KG1 (cell line): ENCODE results near the gene PDE4B.
A peak's percentile ranks its signal among the peaks of the same experiment; 100 is the strongest.

ENCODE experiments used
- DNase-seq: peaks from one replicate; lab custom pipeline; 2025; lab: John Stamatoyannopoulos, UW

PDE4B gene

DNA sequence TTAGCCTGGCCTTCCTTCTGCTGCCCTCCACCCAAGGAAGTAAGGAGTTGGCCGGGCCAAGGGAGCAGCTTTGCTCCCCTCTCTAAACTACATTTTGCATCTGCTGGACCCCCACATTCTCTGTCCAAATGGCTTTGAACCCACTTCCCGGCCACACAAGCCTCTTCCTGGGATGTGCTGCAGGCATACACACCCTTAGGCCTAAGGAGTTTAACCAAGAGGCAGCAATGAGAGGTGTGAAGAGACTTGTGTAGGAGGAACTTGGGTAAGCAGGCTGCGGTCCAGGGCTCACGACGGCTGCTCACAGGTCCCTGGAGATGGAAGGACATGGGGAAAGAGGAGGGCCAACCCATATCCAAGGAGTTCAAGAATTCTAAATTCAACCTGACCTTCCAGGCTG is 544.6 kb downstream of the PDE4B start:
- DNase-seq: no peak

DNA sequence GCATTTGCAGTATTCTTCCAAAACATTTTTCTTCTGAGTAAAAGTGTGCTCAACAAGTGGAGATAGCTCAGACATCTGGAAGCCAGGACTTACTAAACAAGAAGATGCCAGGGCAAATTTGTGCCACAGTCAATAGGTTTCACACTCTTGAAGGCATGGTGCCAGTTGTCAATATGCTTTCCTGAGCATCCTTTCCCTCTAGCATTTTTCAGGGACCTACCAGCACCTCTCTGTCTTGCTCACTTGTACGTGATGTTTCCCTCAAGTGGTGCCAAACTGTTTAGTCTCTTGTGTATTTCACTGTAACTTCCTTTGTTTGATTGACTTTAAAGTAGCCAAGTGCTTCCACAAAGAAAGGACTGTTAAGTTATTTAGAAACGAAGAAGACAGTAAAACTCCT is 547.2 kb downstream of the PDE4B start:
- no peak for DNase-seq

DNA sequence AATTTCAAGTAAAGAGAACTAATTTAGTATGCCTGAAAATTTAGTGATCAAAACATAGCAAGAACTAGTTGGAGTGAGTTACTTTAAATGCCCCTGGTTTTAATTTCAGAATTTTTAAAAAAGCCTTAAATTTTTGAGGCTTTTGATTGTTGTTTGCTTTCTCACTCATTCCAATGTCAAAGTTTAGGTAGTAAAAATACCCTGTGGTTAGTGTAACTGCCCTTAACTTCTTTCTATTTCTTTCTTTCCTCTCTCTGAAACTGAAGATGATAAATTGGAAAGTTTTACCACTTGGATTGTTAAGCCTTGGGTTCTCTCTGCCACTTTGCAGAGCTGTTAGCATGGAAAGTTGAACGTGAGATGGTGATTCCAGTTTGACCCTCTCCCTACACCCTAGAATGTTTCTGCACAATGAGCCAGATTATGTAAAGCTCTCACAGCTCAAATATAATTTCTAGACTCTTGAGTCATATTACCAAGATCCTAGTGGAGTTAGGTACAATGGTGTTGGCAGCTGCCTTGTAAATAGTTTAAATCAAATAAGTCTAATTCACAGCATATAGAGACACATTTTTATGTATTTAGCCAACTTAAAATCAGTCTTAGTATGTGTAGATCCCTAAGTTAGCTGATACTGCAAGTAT is 548.9 kb downstream of the PDE4B start:
- no peak for DNase-seq

DNA sequence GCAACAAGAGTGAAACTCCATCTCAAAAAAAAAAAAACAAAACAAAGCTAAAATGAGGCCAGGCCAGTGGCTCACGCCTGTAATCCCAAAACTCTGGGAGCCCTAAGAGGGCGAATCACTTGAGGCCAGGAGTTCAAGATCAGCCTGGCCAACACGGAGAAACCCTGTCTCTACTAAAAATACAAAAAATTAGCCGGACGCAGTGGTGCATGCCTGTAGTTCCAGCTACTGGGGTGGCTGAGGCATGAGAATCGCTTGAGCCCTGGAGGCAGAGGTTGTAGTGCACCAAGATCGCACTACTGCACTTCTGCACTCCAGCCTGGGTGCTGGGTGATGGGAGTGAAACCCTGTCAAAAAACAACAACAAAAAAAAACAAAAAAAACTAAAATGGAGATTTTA is 550.0 kb downstream of the PDE4B start:
- no peak for DNase-seq

DNA sequence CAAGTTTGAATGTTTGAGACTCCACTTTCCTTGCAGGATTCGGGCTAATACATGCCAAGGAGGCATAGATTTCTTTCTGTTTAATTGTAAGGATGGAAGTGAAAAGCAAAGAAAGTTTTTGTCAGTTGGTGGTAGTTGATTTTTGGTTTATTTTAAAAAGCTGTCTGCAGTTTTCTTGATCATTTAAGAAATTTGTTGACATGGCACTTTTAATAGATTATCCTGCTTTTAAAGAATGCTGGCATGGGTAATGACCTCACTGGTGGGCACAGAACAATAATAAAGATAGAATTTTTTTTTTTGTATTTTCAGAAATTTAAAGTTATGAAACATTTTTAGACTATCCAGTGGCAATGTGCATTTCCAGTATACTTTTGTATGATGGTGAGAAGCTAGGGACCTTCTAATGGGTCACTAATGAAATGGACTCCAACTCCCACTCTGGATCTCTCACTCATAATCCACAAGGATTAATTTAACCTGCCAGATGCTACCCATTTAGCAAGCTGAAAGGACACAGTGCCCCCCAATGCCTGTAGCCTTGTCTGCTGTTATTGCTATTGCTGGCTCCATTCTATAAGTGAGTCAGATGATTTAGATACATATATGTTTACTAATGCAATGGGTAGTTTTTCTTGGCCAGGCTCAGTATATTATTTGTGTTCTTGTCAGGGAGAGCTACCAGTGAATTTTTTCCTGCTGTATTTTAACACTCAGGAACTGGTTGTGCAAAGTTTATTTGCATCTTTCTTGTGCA is 551.1 kb downstream of the PDE4B start:
- no peak for DNase-seq

DNA sequence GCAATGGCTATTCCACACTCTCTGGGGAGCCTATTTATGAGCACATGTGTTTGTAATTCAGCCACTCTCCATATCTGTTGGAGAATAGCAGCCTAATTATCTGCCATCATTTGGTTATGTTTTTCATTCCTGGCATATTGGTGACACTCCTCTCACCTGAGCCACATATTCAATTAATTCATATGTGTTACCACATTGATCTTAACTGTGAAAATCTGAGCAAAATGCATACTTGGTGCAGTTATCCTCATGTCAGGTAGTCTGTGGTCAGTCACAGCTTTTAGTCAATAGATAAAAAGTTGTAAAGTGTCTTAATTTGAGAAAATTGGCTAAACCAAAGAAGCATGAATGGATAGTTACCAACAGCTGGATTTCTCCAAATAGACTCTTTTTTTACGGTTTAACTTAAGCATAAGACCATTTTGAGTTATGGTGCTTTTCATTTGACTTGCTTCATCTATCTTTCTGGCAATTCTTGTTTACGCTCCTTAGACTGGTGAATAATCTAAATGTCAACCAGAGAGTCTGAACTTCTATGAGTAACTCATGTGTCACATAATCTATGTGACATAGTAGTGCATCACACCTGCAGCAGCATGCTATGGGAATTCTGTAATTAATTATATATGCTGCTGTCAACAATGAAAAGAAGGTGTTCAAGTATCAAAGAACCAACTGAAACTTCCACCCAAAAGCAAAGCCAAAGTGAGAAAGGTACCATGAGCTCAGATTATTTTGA is 553.5 kb downstream of the PDE4B start:
- no peak for DNase-seq

DNA sequence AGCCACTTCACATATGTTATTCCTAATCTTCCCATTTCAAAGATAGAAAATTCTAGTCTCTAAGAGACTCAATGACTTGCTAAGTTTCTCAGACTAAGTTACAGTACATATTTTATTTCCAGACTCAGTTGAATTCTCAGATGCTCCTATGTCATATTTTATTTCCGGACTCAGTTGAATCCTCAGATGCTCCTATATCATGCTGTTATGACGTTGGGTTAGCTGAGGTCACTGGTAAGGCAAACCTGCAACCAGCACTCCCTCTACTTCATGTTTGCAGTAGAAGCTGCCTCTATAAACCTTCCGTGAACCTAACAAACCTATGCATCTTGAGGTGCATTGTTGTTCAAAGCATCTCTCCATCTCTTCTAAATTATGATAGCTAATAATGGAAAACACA is 554.2 kb downstream of the PDE4B start:
- no peak for DNase-seq

DNA sequence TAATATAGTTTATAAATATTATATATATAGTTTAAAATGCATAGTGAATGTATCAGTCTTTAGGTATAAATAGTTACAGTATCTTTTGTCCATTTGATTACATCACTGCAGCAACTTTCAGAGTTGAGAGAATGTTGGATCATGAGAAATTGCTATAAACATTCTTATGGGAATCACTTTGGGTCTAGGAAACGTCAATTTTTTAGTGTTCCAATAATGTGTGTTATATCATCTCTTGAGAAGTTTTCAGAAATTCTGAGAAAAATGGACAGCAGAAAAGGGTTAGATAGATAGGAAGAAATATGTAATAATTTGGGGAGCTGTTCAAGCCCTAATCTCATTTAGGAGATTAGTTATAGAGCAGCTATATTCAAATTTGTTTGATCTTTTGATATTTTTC is 556.1 kb downstream of the PDE4B start:
- DNase-seq: no peak

DNA sequence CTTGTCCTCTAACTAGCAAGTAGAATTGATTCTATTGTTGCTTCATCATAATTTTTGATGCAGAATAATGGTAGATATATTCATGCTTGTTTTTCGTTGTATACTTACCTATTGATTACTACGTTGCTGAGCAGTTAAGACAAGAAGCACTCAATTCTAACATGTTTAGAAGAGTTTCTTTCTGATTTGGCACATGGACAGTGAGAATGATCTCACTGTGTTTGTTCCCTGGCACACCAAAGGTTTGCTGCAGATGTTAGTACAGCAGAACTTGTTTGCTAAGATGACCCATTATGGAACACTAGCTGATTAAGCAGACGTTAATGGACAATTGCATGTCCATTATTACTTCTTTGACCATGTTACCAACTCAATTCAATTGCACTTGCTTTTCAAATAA is 556.5 kb downstream of the PDE4B start:
- DNase-seq: no peak

DNA sequence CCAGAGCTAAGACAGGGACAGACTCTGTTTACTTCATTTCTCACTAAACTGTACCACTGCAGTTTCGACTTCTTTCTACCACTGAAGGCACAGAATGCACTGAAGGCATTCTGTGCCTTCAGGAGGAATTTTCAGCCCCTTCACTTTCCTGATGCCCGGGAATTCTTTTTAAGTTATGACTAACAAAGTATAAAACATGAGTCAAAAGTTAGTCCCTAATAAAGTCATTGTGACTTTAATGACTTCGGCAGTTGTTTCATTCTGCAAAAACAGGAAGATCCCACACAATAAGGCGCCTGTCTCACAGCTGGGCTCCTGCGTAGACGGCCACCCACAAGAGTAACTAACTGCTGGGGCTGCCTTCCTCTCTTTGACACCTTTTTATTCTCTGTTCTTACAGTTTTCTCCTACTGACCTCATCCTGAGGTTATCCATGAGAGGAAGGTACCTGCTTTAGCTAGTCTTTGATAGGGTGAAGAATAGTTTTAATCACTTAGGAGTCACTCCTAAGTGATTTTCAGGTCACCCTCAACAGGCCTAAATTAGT is 557.4 kb downstream of the PDE4B start:
- DNase-seq: peak; percentile 41

DNA sequence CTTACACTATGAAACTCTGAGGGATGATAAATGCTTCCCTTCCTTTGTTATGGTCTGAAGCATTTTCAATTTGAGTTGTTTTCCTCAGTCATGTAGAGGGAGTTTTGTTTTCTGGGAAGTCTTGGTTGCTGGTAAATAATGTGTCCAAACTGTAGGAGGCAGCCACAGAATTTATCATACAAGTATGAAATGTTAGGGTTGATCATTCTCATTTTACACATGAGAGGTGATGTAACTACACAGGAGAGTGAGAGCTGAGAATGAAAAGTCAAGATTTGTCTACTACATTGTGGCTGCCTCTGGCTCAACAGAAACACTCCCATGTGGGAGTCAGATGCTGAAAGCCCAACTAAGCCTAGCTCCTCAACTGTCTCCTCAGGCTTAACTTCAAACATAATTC is 558.8 kb downstream of the PDE4B start:
- no peak for DNase-seq

DNA sequence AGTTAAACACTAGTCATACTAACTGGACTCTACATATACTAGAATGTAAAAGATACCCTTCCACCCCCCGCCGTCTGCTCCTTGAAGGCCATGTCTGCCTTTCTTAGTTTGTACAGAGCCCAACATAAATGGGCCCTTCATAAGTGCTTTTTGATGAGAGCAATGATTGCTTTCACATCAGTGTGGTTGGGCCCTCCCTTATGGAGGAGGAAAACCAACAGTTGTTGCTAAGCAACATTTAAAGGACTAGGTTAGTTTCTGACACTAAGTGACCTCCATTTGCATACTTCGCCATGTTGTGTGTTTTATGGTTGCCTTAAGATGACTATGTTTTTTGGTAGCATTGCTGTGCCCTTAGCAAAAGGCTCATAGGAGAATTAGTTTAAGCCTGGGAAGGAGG is 559.2 kb downstream of the PDE4B start:
- DNase-seq: no peak

DNA sequence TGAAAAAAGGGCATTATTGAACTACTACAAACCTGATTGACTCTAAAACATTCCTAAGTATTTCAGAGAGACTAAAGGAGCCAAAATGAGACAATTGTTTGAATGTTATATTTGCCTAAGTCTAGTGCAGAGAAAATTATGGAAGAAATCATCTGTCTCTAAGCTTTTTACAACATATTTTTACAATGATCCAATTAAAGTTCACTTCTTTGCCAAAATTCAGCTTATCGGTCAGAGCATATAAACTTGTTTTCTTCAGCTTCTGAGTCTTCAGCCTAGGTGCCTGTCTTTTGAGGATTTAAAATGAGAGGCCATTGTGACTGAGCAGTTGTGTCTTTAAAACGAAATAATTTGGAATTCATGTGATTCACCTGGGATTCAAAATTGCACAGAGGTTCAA is 560.1 kb downstream of the PDE4B start:
- no peak for DNase-seq

DNA sequence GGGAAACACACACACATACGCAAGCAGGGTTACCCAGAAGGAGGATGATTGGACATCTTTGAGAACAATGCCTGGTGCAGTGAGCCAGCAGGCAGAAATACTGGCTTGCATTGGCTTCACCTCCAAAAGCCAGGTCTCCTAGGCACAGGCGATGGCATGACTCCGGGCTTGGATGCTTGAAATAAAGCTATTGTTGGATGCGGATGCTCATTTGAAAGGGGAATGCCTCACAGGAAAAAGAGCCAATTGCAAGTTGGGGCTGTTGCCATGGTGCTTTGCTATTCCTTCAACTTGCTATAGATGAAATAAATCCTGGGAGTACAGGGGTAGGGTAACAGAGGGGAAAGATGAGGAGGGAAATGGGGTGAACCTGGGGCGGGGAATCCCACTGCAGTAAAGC is 560.6 kb downstream of the PDE4B start:
- no peak for DNase-seq

DNA sequence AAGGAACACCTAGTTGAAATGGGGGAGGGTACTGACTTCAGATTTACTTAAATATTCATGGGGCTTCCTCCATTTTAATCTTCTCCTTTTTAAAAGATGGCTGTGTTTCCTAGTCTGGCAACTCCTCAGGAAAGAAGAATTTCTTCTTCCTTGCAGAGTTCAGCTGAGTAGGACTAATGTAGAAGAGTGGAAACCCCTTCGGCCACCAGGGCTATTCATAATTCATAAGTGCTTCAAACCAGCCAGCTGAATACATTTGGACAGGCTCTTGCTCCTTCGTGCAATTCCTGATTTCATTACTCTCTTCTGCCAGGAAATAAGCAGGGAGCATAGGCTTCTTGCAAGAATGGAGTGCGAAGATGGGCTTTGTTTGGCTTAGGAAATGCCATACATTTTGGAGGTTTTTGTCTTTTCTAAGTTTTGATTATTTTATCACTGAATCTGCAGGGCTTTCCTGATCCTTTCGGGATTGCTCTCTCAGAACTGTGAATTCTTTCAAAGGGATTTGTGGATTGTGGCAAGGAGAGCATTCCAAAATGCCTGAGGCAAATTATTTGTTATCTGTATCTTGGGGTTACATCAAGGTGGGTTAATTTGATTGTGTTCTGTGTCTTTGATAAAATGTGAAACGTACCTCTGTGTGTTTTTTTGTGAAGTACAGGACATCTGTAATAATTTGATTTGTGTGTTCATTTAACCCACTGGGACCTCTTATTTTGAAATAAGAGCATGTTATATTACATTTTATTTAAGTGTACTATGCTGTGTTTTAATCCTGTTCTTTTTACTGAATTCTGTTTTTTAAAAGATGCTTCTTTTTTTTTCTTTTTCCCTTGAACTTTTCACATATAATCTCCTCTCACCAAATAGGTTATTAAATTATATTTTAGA is 561.9 kb downstream of the PDE4B start:
- no peak for DNase-seq

DNA sequence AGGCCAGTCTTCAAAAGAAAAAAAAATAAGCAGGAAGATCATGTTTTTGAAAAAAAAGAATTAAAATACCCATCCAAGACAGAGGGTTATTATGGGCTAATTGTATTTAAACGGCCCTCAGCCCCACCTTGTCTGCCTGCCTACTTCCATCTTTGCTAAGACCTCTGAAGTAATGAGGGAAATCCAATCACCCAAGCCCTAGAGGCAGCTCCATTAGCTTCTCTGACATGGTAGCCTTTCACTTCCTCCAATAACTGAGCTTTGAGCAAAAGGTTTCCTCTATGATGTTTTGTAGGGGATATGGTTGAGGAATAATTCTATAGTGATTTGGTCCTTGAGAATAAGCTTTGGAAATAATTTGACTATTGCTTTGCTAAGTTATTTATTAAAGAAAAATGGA is 563.1 kb downstream of the PDE4B start:
- DNase-seq: no peak

DNA sequence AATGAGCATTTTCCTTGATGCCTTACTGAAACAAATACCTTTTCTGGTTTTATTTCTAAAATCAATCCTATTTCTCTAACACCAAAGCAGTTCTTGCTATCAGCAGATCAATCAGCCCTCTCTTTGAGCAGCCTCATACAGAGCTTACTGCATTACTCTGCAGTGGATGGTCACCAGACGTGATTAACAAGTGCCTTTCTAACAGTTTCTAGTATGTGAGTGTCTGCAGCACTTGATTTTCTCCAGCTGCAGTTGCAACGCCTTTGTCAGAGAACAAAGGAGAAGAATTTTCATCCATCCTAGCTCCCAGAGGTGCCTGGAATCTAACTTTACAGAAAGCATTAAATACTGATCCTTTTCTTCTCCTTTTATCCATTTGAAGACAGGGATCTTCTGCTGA is 563.9 kb downstream of the PDE4B start:
- DNase-seq: no peak

DNA sequence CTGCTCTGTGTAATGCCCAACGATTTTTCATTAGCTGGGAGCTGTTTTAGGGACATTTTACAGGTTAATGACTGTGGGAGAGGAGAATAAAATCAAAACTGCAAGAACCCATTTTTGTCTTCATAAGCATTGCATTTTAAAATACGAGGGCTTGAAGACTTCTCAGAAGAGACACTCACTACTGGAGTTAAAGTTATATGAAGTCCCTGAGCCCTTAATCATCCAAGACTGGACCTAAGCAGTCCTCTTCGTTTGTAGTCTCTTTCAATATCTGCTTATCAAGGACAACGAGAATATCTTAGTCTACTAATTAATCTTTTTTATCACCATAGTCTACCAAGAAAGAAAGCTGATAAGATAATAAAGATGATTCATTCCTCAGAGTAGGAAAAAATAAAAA is 564.3 kb downstream of the PDE4B start:
- no peak for DNase-seq

DNA sequence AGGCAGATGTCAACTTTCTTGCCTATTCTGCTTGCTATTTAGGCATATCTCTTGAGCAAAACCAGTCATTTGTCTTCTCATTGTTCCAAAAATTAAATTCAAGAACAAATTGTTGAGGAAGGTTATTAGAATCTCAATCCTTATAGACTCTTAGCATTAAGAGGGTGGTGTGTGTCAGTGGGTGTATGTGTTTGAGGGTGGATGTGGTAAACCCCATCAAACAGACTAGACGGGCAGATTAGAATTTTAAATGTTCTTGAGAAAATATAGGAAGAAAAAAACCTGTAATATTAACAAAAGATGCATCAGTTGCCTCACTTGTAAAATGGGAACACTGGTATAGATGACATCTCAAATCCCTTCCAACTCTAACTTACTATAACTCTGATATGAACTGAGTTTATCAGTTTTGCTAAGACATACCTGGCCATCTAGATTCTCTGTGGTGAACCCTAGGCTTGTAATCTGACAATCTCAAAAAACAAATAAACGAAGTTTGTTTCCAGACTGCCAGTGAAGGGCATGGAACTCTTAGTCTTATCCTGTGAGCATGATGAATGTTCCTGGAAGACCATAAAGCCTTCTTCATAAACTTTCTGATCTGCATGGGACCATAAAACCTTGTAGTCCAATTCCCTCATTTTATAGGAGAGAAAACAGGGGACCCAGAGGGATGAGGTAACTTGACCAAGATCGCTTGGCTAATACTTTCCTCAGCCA is 564.9 kb downstream of the PDE4B start:
- no peak for DNase-seq

DNA sequence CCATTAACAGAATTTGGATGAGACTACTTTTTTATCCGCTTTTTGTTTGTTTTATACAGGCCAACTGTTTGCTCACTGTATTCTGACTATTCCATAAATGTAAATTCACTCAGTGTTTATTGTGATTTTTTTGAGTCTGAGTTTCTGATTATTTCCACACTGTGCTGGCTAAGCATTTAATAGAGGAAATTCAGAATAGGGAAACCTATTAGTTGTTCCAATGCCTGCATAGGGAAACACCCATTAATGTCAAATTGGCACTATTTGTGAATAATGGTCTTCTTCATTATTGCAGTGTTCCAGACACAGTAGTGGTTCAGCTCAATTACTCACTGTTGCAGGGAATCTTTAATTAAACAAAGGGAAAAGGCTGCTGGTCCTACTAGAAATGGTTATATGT is 566.6 kb downstream of the PDE4B start:
- DNase-seq: no peak

DNA sequence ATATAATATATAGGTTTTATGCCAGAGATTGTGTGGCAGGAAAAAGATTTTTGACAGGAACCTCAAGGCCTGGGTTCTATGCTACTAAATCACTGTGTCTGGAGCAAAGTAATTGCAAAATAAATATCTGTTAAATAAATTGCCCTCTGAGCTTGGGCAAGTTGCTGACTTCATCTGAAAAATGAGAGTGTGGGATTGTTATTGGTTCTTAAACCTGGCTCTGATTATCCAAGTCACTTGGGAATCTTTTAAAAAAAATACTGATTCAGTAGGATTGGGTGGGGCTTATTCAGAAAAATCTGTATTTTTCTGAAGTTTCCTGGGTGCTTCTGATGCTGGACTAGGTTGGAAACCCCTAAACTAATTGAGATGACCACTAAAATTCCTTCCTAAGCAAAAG is 567.1 kb downstream of the PDE4B start:
- DNase-seq: no peak
